Erythroblast (primary cell): ENCODE measurements around the gene IDH3A.

Source experiments
- GATA1 ChIP-seq: IDR thresholded peaks from 2 replicates; pipeline ENCODE4 v1.6.1; 2011; ENCODE audit warnings: low read depth, mild to moderate bottlenecking, control low read depth, low read length, moderate library complexity
- POLR2A ChIP-seq: IDR thresholded peaks from 2 replicates; pipeline ENCODE4 v1.6.1; 2011; ENCODE audit warnings: mild to moderate bottlenecking, low read length

DNA sequence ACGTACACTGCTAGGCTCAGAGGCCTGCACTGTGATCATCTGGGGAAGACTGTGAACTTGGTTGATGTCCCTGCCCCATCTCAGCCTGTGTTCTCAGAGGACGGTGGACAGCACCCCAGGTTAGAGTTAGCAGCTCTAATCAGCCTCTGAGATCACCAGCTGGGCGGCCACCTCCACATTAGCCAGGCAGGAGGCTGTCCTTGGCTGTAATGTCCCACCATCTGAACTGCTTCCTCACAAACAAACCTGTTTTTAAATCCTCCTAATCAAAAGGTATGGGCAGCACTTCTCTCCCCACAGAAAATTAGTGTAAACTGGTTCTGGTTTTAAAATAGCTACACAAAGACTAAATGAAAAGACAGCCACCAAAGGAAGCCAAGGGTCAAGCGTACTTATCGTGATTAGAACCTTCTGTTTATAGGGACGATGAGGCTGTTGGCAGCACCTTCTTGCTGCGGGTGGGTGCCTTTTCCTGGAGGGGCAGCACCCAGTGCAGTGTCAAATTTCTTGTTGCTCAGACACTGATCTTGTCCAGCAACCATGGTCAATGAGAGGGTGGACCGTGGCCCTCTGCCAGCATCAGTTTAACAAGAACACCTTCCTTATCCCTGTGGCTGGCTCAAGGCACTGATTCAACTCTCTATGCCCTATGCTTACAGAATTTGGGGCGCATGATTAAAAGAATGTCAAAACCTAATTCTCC lies 60.6 kb downstream of the IDH3A start:
- TF ChIP-seq POLR2A (no peak), GATA1 (no peak)
